ENCODE measurements around the gene BEND2.

DNA sequence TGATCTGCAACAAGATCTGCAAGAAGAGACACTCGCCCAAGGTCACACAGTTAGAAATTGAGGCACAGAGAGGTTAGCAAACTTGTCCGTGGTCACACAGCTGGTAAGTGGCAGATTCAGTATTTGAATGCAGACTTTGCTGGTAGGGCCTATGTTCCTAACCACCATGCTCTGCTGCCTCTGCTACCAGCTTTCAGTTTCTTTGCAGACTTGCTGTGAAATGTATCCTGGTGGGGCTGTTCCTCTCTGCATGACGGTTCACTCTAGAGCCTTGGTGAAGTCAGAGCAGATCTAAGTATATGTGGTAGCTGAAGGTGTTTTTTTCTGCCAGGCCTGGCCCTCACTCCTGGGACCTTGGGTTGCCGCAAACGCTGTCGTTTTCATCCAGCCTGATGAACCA is 87.1 kb downstream of the BEND2 start:
- TF ChIP-seq CTCF (optimal IDR thresholded peaks at IDR 0.05 in 1 of 3, IDR thresholded peaks at IDR 0.05 in 1 of 3, conservative IDR thresholded peaks at IDR 0.05 in 1 of 3; ENCODE audit: extremely low read depth in 1 of 3, insufficient read depth in 2 of 3, low read length in 3 of 3) = no peak
- TF ChIP-seq EZH2 (IDR thresholded peaks at IDR 0.05; ENCODE audit: low read length) = no peak
